NCI-H1436 treated with DMSO at 0.1 percent for 48 hours (cell line): ENCODE results near the gene MPPED2.

Experiments used
- DNase-seq: peaks from one replicate; lab custom pipeline; 2025; lab: John Stamatoyannopoulos, UW

MPPED2 gene

DNA sequence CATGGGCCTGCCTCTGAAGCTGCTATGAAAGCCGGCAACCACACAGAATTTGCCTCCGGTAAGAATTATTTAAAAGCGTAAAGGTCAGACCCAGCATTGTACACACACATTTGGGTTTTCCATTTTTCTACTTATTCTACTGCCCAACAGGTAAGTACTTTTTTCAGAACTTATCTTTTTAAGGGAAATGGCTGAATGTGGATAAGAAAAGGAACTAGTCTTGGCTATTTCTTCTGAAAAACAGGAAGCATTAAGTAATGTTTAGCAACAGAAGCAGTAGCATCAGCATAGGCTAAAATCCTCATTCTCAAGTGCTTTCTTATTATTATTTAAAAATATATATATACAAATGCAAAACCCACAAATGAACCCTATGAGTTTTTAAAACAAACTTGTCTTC is 103.1 kb downstream of the MPPED2 start:
- no peak for DNase-seq

GRCh38 chr11:30481796-30482195 is 104.4 kb downstream of the MPPED2 start:
- DNase-seq = no peak

- no peak for DNase-seq
These were observed 104.8 kb downstream of the MPPED2 start for GRCh38 chr11:30481330-30481729.

DNA sequence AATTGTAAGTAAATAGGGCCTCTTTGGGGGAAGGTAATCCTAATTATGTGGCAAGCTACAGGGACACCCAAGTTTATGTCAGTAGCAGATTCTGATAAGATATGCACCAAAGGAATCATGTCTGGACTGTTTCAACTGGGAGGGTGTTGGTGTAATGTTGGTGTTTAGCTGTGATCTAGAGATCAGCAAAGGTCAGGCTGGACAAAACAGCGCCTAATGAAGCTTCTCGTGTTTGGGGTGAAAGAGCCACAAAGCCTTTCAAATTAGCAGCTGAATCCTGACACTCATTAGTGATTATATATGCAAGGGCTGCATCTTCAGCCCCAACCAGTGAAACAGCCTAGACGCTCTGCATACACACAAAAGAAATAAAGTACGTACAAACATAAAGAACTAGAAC is 106.3 kb downstream of the MPPED2 start:
- DNase-seq = no peak

DNA sequence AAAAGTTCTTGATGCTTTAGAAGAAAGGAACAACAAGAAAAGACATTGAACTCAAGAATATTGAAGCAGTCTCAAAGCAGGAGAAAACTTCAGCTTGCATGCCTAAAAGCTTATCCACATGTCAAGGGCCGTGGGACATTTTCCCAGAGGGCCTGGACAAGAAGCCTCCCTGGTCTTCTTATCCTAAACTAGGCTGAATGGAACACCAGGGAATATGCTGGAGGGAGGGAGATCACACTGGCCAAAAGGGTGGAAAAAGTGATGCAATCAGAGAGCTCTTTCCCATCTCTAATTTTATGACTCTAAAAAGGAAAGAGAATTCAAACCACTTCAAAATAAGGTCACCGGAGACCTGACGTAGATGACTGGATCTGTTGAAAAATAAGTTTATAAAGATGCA is 107.2 kb downstream of the MPPED2 start:
- no peak for DNase-seq

DNA sequence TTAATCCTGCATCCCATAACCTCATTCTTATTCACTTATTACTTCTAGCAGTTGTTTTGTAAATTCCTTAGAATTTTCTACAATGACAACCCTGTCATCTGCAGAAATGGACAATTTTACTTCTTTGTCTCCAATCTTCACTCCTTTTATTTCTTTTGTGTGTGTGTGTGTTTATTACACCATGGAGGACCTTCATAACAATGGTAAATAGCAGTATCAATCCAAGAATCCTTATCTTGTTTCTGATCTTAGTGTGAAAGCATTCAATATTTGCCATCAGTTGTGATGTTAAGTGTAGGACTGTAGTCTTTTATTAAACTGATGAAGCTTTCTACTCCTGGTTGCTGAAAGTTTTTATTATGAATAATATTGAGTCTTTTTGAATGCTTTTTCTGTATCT is 109.1 kb downstream of the MPPED2 start:
- no peak for DNase-seq

DNA sequence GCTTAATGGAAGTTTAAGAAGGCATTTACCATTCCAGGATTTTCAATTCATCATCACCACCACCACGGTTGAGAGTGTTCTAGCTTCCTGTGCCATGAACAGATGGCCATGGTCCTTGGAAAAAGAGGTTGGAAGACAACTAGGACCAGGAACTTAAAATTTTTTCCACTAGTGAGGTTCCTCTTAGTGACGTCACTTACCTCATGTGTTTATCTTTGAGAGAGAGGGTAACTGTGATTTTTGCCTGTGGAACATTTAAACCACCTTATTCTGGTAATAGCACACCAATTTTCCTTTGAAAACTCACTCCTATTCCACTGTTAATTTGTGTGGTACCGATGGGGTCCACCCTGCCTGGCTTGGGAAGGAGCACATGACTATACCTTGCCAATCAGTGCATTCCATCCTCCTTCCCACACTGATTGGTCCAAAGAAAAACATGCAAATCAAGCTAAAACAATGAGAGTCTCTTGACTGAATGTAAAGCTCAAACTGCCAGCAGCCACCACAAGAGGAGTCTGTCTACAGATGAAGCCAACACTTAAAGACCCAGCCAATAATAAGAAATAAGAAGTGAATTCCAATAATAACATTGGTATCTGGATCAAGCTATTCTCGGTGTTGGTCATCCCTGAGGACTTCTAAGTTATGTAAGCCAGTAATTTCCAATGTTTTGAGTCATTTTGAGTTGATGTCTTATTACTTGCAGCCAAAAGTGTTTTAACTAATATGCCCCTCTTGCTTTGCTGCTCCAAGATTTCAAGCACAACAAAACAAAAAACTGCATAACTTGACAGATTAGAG is 111.8 kb downstream of the MPPED2 start:
- no peak for DNase-seq

- no peak for DNase-seq
These were observed 114.9 kb downstream of the MPPED2 start for GRCh38 chr11:30471244-30471643.

GRCh38 chr11:30468881-30469280 is 117.3 kb downstream of the MPPED2 start:
- no peak for DNase-seq

DNA sequence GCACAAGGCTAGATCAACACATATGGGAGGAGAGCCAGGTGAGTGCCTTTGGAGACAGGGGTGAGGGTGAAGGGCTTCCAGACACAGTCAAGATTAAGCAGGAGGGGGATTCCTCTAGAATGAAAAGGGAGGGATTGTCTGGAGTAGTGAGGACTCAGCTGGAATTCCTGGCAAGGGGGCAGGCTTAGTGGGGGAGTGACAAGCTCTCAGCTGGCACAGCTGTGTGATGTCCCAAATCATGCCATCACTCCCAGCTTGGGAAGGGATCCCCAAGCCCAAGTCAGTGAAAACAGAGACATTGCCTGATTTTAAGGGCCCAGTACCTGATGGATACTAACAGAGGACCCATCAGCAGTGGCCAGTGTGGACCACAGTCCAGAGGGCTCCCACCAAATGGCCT is 119.0 kb downstream of the MPPED2 start:
- no peak for DNase-seq

DNA sequence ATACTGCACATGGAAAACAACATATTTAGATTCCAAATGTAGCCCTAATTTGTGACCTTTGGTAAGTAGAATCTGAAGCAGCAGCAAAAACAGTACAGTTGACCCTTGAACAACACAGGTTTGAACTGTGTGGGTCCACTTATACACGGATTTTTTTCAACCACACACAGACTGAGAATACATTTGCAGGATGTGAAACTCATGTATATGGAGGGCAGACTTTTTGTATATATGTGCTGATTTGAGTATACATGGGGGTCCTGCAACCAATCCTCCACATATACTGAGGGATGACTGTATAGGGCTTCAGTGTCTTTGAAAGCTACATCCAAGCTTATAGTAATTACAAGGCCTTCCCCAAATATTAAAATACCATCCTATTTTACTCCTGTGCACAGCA is 120.5 kb downstream of the MPPED2 start:
- no peak for DNase-seq

GRCh38 chr11:30465192-30465591 is 121.0 kb downstream of the MPPED2 start:
- DNase-seq = no peak

- no peak for DNase-seq
These were observed 122.9 kb downstream of the MPPED2 start for GRCh38 chr11:30463266-30463665.

DNA sequence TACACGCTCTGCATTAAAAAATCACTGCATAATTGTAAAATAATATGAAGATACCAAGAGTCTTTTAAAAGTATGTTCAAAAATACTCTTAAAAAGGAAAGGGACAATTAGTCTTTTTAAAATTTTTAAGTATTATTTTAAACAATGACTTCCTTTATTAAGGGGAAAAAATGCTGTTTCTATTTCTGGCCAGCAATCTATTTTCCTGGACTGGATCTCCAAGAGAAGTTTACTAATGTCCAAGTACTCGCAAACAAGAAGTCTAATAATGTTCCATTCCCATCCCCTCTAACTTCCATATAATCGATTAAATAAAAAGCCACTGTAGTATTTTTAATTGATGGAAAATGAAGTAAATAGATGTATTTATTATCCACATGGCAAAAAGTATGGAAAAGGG is 123.7 kb downstream of the MPPED2 start:
- DNase-seq = no peak

GRCh38 chr11:30459821-30460220 is 126.3 kb downstream of the MPPED2 start:
- DNase-seq = no peak

- DNase-seq = no peak
These were observed 126.8 kb downstream of the MPPED2 start for GRCh38 chr11:30459306-30459705.

GRCh38 chr11:30458541-30458940 is 127.6 kb downstream of the MPPED2 start:
- DNase-seq = no peak

DNA sequence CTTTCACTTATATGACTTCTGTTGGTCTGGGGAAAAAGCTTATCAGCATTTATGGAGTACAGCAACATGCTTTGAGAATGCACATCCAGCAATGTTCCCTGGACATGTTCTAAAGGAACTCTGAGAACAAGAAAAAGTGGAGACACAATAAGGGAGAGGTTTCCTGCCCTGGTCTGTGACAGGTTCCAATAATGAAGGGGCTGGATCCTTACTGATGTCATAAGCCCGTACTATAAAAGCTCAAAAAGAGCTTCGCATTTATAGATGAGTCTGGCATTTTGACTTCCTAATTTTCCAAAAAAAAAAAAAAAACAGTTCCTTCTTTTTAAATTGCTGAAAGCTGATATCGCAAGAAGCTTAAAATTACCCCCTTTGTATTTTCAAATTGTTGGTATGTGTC is 129.1 kb downstream of the MPPED2 start:
- DNase-seq = no peak

DNA sequence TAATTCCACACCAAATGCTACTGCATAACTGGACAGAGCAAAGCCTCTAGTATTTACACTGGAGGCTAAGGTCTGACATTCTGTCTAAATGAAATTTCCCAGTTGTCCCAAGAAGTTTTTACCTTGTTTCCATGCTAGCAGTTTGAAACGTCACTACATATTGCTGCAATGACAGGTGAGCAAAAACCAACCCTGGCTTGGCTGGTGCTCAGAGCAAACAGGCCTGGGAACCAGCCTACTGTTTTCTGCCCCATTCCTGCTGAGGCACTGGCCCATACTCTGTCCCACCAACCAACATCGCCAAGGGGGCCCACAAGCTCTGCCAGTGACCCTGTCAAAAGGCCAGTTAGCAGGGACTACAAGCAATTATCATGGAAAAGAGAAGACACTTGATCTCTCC is 131.1 kb downstream of the MPPED2 start:
- DNase-seq = no peak

DNA sequence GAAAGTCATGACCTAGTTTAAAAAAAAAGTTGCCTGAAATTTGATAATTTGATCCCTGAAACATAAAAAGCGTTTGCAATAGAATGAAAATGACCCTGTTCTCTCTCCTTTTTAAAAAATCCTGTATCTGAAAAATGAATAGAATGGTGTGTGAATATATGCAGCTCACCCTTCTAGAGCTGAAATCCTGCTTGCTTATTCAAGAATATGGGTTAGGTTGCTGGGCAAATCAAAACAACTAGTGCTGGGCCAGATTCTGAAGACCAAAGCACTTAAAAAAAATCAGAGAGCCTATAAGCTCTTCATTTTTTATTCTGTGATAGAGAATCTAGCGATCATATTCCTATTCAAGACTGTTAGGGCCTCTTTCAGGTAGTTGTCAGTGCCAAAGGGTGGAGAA is 131.6 kb downstream of the MPPED2 start:
- no peak for DNase-seq

- no peak for DNase-seq
These were observed 132.0 kb downstream of the MPPED2 start for GRCh38 chr11:30454111-30454510.

DNA sequence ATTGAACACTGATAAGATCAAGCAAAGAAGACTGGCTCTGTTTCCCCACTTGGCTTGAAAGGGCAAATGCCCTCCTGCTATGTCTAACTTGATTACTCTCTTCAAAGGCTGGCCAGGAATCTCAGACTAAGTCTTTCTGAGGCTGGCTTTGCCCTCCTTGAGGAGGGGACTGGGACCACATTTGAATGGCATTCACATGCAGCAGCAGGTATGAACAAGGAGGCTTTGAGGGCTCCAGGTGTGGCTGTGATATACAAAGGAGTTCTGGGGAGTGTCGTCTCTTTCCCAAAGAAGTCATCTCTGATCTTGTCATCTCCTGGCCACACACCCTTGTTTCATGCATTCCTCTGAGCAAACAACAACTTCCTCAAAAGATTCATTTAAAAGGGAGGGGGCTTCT is 132.4 kb downstream of the MPPED2 start:
- DNase-seq = no peak

GRCh38 chr11:30452842-30453241 is 133.3 kb downstream of the MPPED2 start:
- no peak for DNase-seq

DNA sequence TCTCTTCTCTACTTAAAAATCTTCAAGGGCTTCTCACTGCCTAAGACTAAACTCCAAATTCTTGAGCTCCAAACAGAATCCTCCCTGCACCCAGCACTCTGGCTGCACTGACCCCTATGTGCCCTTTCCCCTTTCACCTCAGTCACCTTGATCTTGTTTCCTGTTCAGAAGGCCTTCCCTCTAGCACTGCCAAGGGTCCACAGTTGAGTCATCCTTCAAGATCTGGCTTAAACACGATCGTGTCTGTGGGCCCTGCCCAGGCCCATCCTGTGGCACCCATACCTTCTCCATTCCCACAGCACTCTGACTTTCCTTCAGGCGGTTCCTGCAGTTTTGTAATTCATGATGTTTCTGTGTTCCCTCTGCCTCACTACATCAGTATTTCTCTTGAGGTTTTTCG is 134.0 kb downstream of the MPPED2 start:
- no peak for DNase-seq
